RWPE2 (cell line): ENCODE data around the gene PEX1.

Experiments
- ATAC-seq: fragments of 200-7000 bp; cut with Tn5 transposase; 3 replicates; pipeline ENCODE4 v1.9.1; 2021; ENCODE audit warnings: low read depth
- DNase-seq: peaks from one replicate; pipeline ENCODE4 v3.0.0-alpha.2; 2020; ENCODE audit warnings: low spot score
- H3K27ac ChIP-seq: fragments of 450-650 bp; 2 replicates; pipeline ENCODE4 v1.5.1; 2017; ENCODE audit warnings: mild to moderate bottlenecking; ENCODE audit not compliant: poor library complexity, severe bottlenecking
- H3K27me3 ChIP-seq: fragments of 250-450 bp; sonication (Bioruptor Pico); 2 replicates; pipeline ENCODE4 v1.5.1; 2021; ENCODE audit warnings: mild to moderate bottlenecking, moderate library complexity; ENCODE audit not compliant: insufficient read depth, poor library complexity, severe bottlenecking
- H3K36me3 ChIP-seq: fragments of 250-450 bp; sonication (Bioruptor Pico); 2 replicates; pipeline ENCODE4 v1.5.1; 2020; ENCODE audit warnings: low read depth, mild to moderate bottlenecking, moderate library complexity
- H3K4me1 ChIP-seq: fragments of 250-450 bp; sonication (Bioruptor Pico); 2 replicates; pipeline ENCODE4 v1.5.1; 2021; ENCODE audit warnings: mild to moderate bottlenecking, moderate library complexity; ENCODE audit not compliant: insufficient read depth, poor library complexity, severe bottlenecking
- H3K4me3 ChIP-seq: fragments of 250-450 bp; sonication (Bioruptor Pico); 2 replicates; pipeline ENCODE4 v1.5.1; 2021; ENCODE audit warnings: mild to moderate bottlenecking, moderate library complexity; ENCODE audit not compliant: severe bottlenecking
- H3K9me3 ChIP-seq: fragments of 250-450 bp; sonication (Bioruptor Pico); 2 replicates; pipeline ENCODE4 v1.5.1; 2021; ENCODE audit warnings: mild to moderate bottlenecking, moderate library complexity; ENCODE audit not compliant: severe bottlenecking
- TF ChIP-seq, protein P1 (sequence below): fragments of 450-650 bp; IDR thresholded peaks from one replicate; pipeline ENCODE4 v1.5.1; 2017; ENCODE audit warnings: mild to moderate bottlenecking, moderate library complexity; ENCODE audit not compliant: poor library complexity, severe bottlenecking

The PEX1 gene

DNA sequence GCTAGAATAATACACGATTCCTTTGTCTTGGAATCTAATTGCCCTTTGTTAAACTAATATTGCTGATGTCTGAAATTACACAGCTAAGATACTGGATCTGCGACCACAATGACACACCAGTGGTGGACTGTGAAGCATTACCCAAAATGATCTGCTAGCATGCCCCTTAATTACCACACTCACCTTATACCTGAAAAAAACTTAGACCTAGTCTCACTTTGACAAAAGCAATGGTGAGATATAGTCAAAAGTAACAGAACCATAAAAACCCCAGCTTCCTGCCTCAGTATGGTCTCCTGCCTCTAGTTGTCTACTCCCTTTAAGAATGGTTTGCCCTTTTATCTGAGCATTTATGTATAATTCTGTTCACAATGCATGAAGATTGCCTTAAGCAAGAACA, 29.8 kb downstream of the PEX1 start:
- no peaks in the 10 kb centered on the region for H3K27me3 ChIP-seq

DNA sequence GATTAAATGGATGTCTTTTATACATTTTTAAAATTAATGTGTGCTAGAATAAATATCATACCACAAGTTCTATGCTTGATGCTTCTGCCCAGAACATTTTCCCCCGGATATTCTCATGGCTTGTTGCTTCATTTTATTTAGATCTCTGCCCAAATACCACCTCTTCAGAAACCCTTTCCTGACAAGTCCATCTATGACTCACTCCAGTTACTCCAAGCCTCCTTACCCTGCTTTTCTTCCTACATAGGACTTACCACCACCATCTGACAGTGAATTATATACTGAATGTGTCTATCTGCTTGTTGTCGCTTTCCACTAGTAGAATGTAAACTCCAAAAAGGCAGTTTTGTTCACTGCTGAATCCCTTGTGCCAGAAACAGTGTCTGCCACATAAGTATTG, 31.4 kb downstream of the PEX1 start:
- Histone ChIP-seq H3K9me3 (peaks cover 3% of the 10 kb centered on the region), H3K4me3 (no peak overlapping the region), H3K4me1 (no peaks in the 10 kb centered on the region), H3K36me3 (peaks cover 83% of the 10 kb centered on the region), H3K27ac (no peak overlapping the region), H3K27me3 (no peaks in the 10 kb centered on the region)
- TF ChIP-seq, protein P1, sequence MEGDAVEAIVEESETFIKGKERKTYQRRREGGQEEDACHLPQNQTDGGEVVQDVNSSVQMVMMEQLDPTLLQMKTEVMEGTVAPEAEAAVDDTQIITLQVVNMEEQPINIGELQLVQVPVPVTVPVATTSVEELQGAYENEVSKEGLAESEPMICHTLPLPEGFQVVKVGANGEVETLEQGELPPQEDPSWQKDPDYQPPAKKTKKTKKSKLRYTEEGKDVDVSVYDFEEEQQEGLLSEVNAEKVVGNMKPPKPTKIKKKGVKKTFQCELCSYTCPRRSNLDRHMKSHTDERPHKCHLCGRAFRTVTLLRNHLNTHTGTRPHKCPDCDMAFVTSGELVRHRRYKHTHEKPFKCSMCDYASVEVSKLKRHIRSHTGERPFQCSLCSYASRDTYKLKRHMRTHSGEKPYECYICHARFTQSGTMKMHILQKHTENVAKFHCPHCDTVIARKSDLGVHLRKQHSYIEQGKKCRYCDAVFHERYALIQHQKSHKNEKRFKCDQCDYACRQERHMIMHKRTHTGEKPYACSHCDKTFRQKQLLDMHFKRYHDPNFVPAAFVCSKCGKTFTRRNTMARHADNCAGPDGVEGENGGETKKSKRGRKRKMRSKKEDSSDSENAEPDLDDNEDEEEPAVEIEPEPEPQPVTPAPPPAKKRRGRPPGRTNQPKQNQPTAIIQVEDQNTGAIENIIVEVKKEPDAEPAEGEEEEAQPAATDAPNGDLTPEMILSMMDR: no peak
- DNase-seq (no peak), ATAC-seq (no peak)

More for the DNA sequence above, 29.8 kb downstream of the PEX1 start:
- no peak for DNase-seq
- no peak overlapping the region for H3K27ac ChIP-seq
- no peaks in the 10 kb centered on the region for H3K4me1 ChIP-seq
- H3K4me3 ChIP-seq: no peak overlapping the region
- ATAC-seq: no peak
- peaks cover 83% of the 10 kb centered on the region for H3K36me3 ChIP-seq
- TF ChIP-seq, protein P1: no peak
- H3K9me3 ChIP-seq: peaks cover 3% of the 10 kb centered on the region

DNA sequence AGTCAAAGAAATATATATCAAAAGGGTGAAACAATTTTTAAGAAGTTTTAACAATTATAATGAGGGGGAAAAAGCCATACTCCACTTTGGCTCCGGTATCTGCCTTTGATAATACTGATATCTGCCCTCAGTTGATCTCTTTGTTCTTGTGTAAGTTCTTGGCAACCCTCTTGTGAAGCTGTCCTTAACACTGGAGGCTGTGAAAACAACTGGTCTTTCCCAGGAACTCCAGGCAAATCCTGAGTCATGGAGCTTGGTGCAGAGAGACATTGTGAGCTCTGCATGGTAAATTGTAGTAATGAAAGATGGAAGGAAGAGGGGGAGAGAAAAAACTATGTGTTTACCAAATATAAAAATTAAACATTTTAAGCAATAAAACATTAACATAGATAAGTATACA, 38.7 kb downstream of the PEX1 start:
- no peak for ATAC-seq
- H3K4me3 ChIP-seq: no peak overlapping the region
- TF ChIP-seq, protein P1: no peak
- H3K36me3 ChIP-seq: peaks cover 81% of the 10 kb centered on the region
- H3K27me3 ChIP-seq: no peaks in the 10 kb centered on the region
- H3K27ac ChIP-seq: no peak overlapping the region
- no peak for DNase-seq
- H3K9me3 ChIP-seq: no peaks in the 10 kb centered on the region
- H3K4me1 ChIP-seq: no peaks in the 10 kb centered on the region

DNA sequence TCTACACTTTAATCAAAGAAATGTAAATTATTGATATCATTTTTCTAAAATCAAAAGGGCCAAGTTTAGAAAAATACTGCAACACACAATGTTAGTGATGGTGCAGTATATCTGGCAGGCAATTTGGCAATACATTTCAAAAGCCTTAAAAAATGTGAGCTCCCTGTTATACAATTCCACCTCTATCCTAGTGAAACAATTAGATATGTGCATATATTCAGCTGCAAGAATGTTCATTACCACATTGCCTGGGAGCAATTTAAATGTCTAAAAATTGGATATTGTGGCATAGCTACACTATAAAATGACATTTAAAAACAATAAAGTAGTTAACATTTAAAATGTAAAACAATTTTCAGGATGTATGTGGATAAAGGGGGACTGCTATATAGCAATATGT, 40.5 kb downstream of the PEX1 start:
- no peaks in the 10 kb centered on the region for H3K4me1 ChIP-seq
- H3K36me3 ChIP-seq: peaks cover 62% of the 10 kb centered on the region
- H3K9me3 ChIP-seq: no peaks in the 10 kb centered on the region
- DNase-seq: no peak
- no peak overlapping the region for H3K27ac ChIP-seq
- no peaks in the 10 kb centered on the region for H3K27me3 ChIP-seq
- ATAC-seq: no peak
- no peak overlapping the region for H3K4me3 ChIP-seq
- TF ChIP-seq, protein P1: no peak

DNA sequence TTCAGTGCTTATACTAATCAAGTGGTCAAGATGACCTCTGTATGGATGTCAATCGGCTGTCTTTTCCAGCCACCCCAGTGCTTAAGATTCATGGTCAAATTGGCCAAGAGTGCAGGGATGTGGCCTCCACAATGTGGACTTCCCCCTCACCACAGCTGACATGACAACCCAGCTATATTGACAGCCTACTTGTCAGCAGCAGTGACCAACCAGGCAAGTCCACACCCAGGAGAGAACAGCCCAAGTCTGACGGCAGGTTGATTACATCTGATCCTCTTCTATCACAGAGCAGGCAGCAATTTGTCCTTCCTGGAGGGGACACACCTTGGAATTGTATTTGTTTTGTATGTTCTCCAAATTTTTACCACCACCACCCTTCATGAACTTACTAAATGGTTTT, 42.3 kb downstream of the PEX1 start:
- ATAC-seq: no peak
- Histone ChIP-seq H3K4me1 (no peaks in the 10 kb centered on the region), H3K9me3 (no peaks in the 10 kb centered on the region), H3K4me3 (no peak overlapping the region), H3K27ac (no peak overlapping the region), H3K27me3 (no peaks in the 10 kb centered on the region), H3K36me3 (peaks cover 44% of the 10 kb centered on the region)
- no peak for DNase-seq
- TF ChIP-seq, protein P1: no peak
